GM12878 (cell line): ENCODE data around the gene STEAP2. TPM values are rescaled to one million over a fixed set of nuclear protein-coding genes. Genes with fewer than 3 reads are reported as not detected.

Experiments used
- ATAC-seq: fragments of 200-7000 bp; cut with Tn5 transposase; 3 replicates; pipeline ENCODE4 v1.9.1; 2020; ENCODE audit warnings: mild to moderate bottlenecking, moderate library complexity
- BruUV-seq: library from RNA; stranded (reverse); fragments of 400-500 nt; replicated peaks from 2 replicates; lab custom pipeline; 2021; lab: Mats Ljungman, UMichigan
- CTCF ChIA-PET: fragments of 300-600 bp; sonication (Branson Sonifier 250); formaldehyde crosslinking; extraction: SDS; loops from one replicate; lab custom pipeline; 2021; ENCODE audit warnings: inconsistent platforms; lab: Yijun Ruan, JAX
- POLR2A ChIA-PET: fragments of 350-600 bp; formaldehyde crosslinking; extraction: SDS; loops from one replicate; lab custom pipeline; 2021; ENCODE audit warnings: inconsistent platforms; lab: Charles Lee
- RAD21 ChIA-PET: fragments of 300-600 bp; sonication (Branson Sonifier 250); formaldehyde crosslinking; loops from one replicate; lab custom pipeline; 2023; ENCODE audit warnings: antibody characterized with exemption; ENCODE audit not compliant: unreplicated experiment; lab: Charles Lee
- SMC1A ChIA-PET: fragments of 300-600 bp; sonication (Branson Sonifier 250); formaldehyde crosslinking; loops from one replicate; lab custom pipeline; 2023; ENCODE audit not compliant: unreplicated experiment, uncharacterized antibody; lab: Charles Lee
- DNase-seq: peaks from one replicate; pipeline ENCODE4 v3.0.0-alpha.2; 2011; ENCODE audit warnings: low read depth, low spot score
- FAIRE-seq: peaks from 3 replicates; lab custom pipeline; 2011; peaks lifted over from hg19 to GRCh38; lab: Jason Lieb, UNC
- H2AFZ ChIP-seq: 2 replicates; pipeline ENCODE4 v1.6.0; 2011; ENCODE audit warnings: low read depth, low read length, control low read depth; ENCODE audit not compliant: control insufficient read depth
- H3K27ac ChIP-seq: 2 replicates; pipeline ENCODE4 v1.5.1; 2011; ENCODE audit warnings: control low read depth; ENCODE audit not compliant: control insufficient read depth, insufficient read depth
- H3K27me3 ChIP-seq, 2 experiments: replicated peaks in 1 of 2; 2 replicates each; pipeline versions ENCODE4 v1.6.0 to v1.6.1; 2011; ENCODE audit warnings: low read length in 1 of 2; ENCODE audit not compliant: control insufficient read depth in 2 of 2, insufficient read depth in 2 of 2
- H3K36me3 ChIP-seq, 2 experiments: 2 replicates each; pipeline ENCODE4 v1.5.1; 2011; ENCODE audit warnings: low read length in 1 of 2; ENCODE audit not compliant: control insufficient read depth in 2 of 2, insufficient read depth in 2 of 2
- H3K4me1 ChIP-seq: 2 replicates; pipeline ENCODE4 v1.6.1; 2011; ENCODE audit warnings: mild to moderate bottlenecking, low read length, moderate library complexity, mixed read lengths; ENCODE audit not compliant: control insufficient read depth, insufficient read depth
- H3K4me2 ChIP-seq: 2 replicates; pipeline ENCODE4 v1.6.0; 2011; ENCODE audit warnings: control low read depth; ENCODE audit not compliant: control insufficient read depth, insufficient read depth
- H3K4me3 ChIP-seq: fragments of 200-600 bp; sonication (generic); 2 replicates; pipeline ENCODE4 v1.5.1; 2016
- H3K79me2 ChIP-seq: 2 replicates; pipeline ENCODE4 v1.6.0; 2011; ENCODE audit warnings: low read length; ENCODE audit not compliant: control insufficient read depth, insufficient read depth
- H3K9ac ChIP-seq: 2 replicates; pipeline ENCODE4 v1.8.0; 2011; ENCODE audit warnings: low read length, control low read depth, mixed read lengths; ENCODE audit not compliant: control insufficient read depth, insufficient read depth
- H3K9me3 ChIP-seq: replicated peaks from 3 replicates; pipeline ENCODE4 v1.5.1; 2011; ENCODE audit warnings: mild to moderate bottlenecking, low read length; ENCODE audit not compliant: control insufficient read depth, insufficient read depth
- H4K20me1 ChIP-seq: 2 replicates; pipeline ENCODE4 v1.6.0; 2011; ENCODE audit not compliant: control insufficient read depth, insufficient read depth
- BCL3 ChIP-seq: IDR thresholded peaks from 2 replicates; pipeline ENCODE4 v1.6.1; 2011; ENCODE audit warnings: borderline replicate concordance, low read depth, mild to moderate bottlenecking, moderate library complexity, low read length; ENCODE audit not compliant: insufficient read depth, poor library complexity, severe bottlenecking
- CEBPZ ChIP-seq: fragments of 150-350 bp; IDR thresholded peaks from 2 replicates; pipeline ENCODE4 v1.6.1; 2016; ENCODE audit warnings: low read depth, low read length
- EGR1 ChIP-seq, 2 experiments: IDR thresholded peaks; 1 replicate in 1 of 2; 2 replicates in 1 of 2; pipeline ENCODE4 v1.6.1; 2011 to 2012; ENCODE audit warnings: low read depth in 2 of 2, low read length in 2 of 2, borderline replicate concordance in 1 of 2, mild to moderate bottlenecking in 1 of 2, moderate library complexity in 1 of 2
- EP300 ChIP-seq, 2 experiments: fragments of 150-350 bp in 1 of 2; IDR thresholded peaks; 2 replicates each; pipeline ENCODE4 v1.6.1; 2011 to 2012; ENCODE audit warnings: low read depth in 2 of 2, low read length in 2 of 2, borderline replicate concordance in 1 of 2, improper control_type of control experiment in 1 of 2, inconsistent platforms in 1 of 2; ENCODE audit not compliant: control insufficient read depth in 1 of 2
- GATAD2B ChIP-seq: fragments of 450-650 bp; conservative IDR thresholded peaks from 2 replicates; pipeline ENCODE4 v1.6.1; 2017; ENCODE audit warnings: low read depth, mild to moderate bottlenecking, moderate library complexity
- HCFC1 ChIP-seq: fragments of 150-350 bp; IDR thresholded peaks from 2 replicates; pipeline ENCODE4 v1.6.1; 2014; ENCODE audit warnings: low read length
- HSF1 ChIP-seq: fragments of 150-350 bp; IDR thresholded peaks from 2 replicates; pipeline ENCODE4 v1.6.1; 2014; ENCODE audit warnings: mild to moderate bottlenecking, low read depth, low read length
- JUNB ChIP-seq: IDR thresholded peaks from 2 replicates; pipeline ENCODE4 v1.6.1; 2016; ENCODE audit warnings: antibody characterized with exemption, mild to moderate bottlenecking
- KDM1A ChIP-seq: fragments of 200-600 bp; sonication (generic); IDR thresholded peaks from 2 replicates; pipeline ENCODE4 v1.6.1; 2016; ENCODE audit warnings: borderline replicate concordance
- LARP7 ChIP-seq: fragments of 450-650 bp; IDR thresholded peaks from 2 replicates; pipeline ENCODE4 v1.6.1; 2017; ENCODE audit warnings: mild to moderate bottlenecking
- MEF2B ChIP-seq: fragments of 450-650 bp; IDR thresholded peaks from 2 replicates; pipeline ENCODE4 v1.6.1; 2018; ENCODE audit warnings: mild to moderate bottlenecking, moderate library complexity; ENCODE audit not compliant: partially characterized antibody, poor library complexity, severe bottlenecking
- MTA2 ChIP-seq: fragments of 450-650 bp; IDR thresholded peaks from 2 replicates; pipeline ENCODE4 v1.6.1; 2016; ENCODE audit warnings: low read depth, mild to moderate bottlenecking, moderate library complexity
- NR2C1 ChIP-seq: fragments of 450-650 bp; IDR thresholded peaks from 2 replicates; pipeline ENCODE4 v1.6.1; 2017; ENCODE audit warnings: antibody characterized with exemption, mild to moderate bottlenecking, moderate library complexity
- POLR2AphosphoS2 ChIP-seq: IDR thresholded peaks from 2 replicates; pipeline ENCODE4 v1.6.1; 2011; ENCODE audit warnings: low read depth, mild to moderate bottlenecking, low read length, improper control_type of control experiment, moderate library complexity
- RAD21 ChIP-seq: IDR thresholded peaks from 2 replicates; pipeline ENCODE4 v1.6.1; 2011; ENCODE audit warnings: mild to moderate bottlenecking, low read depth, low read length, moderate library complexity; ENCODE audit not compliant: insufficient read depth
- RBBP5 ChIP-seq: fragments of 200-600 bp; sonication (generic); conservative IDR thresholded peaks from 2 replicates; pipeline ENCODE4 v1.6.1; 2016
- RELA ChIP-seq: fragments of 450-650 bp; IDR thresholded peaks from 2 replicates; pipeline ENCODE4 v1.8.0; 2014; ENCODE audit warnings: borderline replicate concordance; ENCODE audit not compliant: partially characterized antibody
- RUNX3 ChIP-seq: IDR thresholded peaks from 2 replicates; pipeline ENCODE4 v1.6.1; 2012; ENCODE audit warnings: low read length, inconsistent platforms
- SP1 ChIP-seq: IDR thresholded peaks from one replicate; pipeline ENCODE4 v1.6.1; 2011; ENCODE audit warnings: low read depth, low read length
- ZNF274 ChIP-seq: IDR thresholded peaks from one replicate; pipeline ENCODE4 v1.8.0; 2011; ENCODE audit not compliant: insufficient read length, insufficient read depth
- WGBS: methylation state at CpG from one replicate; pipeline ENCODE4 v1.1.6; 2016; ENCODE audit warnings: low lambda C conversion rate; ENCODE audit not compliant: insufficient replicate concordance, insufficient coverage; ENCODE audit errors: missing lambda C conversion rate; 5-methylcytosine and 5-hydroxymethylcytosine counted together
- in situ Hi-C: fragments of 300-500 bp; cut with MboI; formaldehyde crosslinking; loops from 9 replicates; pipeline ENCODE4 v1.14.3; 2018; ENCODE audit warnings: mixed read lengths
- intact Hi-C: fragments of 100-400 bp; cut with micrococcal nuclease; formaldehyde crosslinking; loops from one replicate; pipeline ENCODE4 v1.14.2; 2022; ENCODE audit not compliant: unreplicated experiment
- polyA plus RNA-seq, 11 experiments: library from polyadenylated mRNA; depleted of rRNA in 4 of 11; unstranded in 6 of 11; stranded (reverse) in 5 of 11; fragments of >200 nt; fragmentation: Nextera tagmentation in 4 of 11; fragmentation: Illumina TruSeq in 1 of 11; extraction: Ambion mirVana in 4 of 11; extraction: Trizol in 1 of 11; gene quantifications; 1 replicate in 1 of 11; 2 replicates in 10 of 11; pipeline versions ENCODE4 v1.2.1 to v1.2.3, GENCODE V29; 2011 to 2016; ENCODE audit warnings: inconsistent platforms in 2 of 11, missing spikeins in 2 of 11, low read depth in 1 of 11
- total RNA-seq, 4 experiments: library from RNA; depleted of rRNA in 3 of 4; stranded (reverse); fragments of >200 nt in 3 of 4; fragmentation: Illumina TruSeq in 1 of 4; extraction: Trizol in 1 of 4; gene quantifications; 2 replicates each; pipeline versions ENCODE4 v1.2.1 to v1.2.3, GENCODE V29; 2013 to 2021

The STEAP2 gene
- total and polyA plus RNA-seq, 10 of the 15 experiments (the other 5 are each of a cell fraction or from before 2014, with no cell fraction given) = 0.64 to 17.6 (median 1.8) TPM

- H3K4me3 ChIP-seq = no peak overlapping the region
- no peak for FAIRE-seq
- no peak overlapping the region for H3K9ac ChIP-seq
- ChIA-PET POLR2A (interaction anchor here (5.7 kb wide), 1 partner anchor 13 kb away, joined by 40 read pairs; the partner anchor contains the start of gene STEAP2), SMC1A (interaction anchor here (0.9 to 12.3 kb wide), 4 partner anchors 11 to 484 kb away, joined by 3 to 116 read pairs (median 40); partner anchors contain the start of genes CFAP69 and STEAP2), CTCF (interaction anchor here (1.0 to 8.3 kb wide), 2 partner anchors 13 to 15 kb away, joined by 3 to 67 read pairs; partner anchors contain the start of gene STEAP2)
- intact Hi-C loops = no loop called here
- H3K9me3 ChIP-seq = no peaks in the 10 kb centered on the region
- in situ Hi-C loops = no loop called here
- H3K4me1 ChIP-seq = no peaks in the 10 kb centered on the region
- no peak overlapping the region for H2AFZ ChIP-seq
- H4K20me1 ChIP-seq = no peaks in the 10 kb centered on the region
- no peaks in the 10 kb centered on the region for H3K36me3 ChIP-seq
- no peaks in the 10 kb centered on the region for H3K79me2 ChIP-seq
- 0% methylated on average over 1 of the region's 1 CpG for WGBS
- TF ChIP-seq HCFC1 (no peak), NR2C1 (no peak), BCL3 (no peak), RELA (no peak), SP1 (no peak), LARP7 (no peak), EGR1 (IDR thresholded peaks at IDR 0.05; ENCODE audit: borderline replicate concordance in 1 of 2, low read depth in 2 of 2, low read length in 2 of 2) (no peak), KDM1A (no peak), RUNX3 (no peak), EP300 (IDR thresholded peaks at IDR 0.05; ENCODE audit: borderline replicate concordance in 1 of 2, control insufficient read depth in 1 of 2, low read depth in 2 of 2, low read length in 2 of 2) (no peak), MTA2 (no peak), JUNB (no peak), CEBPZ (no peak), POLR2AphosphoS2 (no peak), HSF1 (no peak), GATAD2B (no peak), RAD21 (no peak), MEF2B (no peak), RBBP5 (no peak), ZNF274 (no peak)
- TF ChIP-seq, all 136 proteins: peak for 0
- ATAC-seq = no peak
- no TSS peak for BruUV-seq
- no peak for DNase-seq
- H3K27me3 ChIP-seq = no peaks in the 10 kb centered on the region
- RAD21 ChIA-PET = interaction anchor here (4.5 kb wide), 1 partner anchor 13 kb away, joined by 63 read pairs; the partner anchor contains the start of gene STEAP2
- no peak overlapping the region for H3K27ac ChIP-seq
- no peak overlapping the region for H3K4me2 ChIP-seq
Measured at GRCh38 chr7:90225601-90226000, 14.1 kb downstream of the STEAP2 start.
